Left cardiac atrium (tissue), 4 donors: Measurements from ENCODE around the gene CDON. TPM values are rescaled to one million over a fixed set of nuclear protein-coding genes. Genes with fewer than 3 reads are reported as not detected.

Experiments
- ATAC-seq, 2 donors: fragments of 200-7000 bp; cut with Tn5 transposase; one replicate each; pipeline ENCODE4 v1.9.1; 2020; ENCODE audit warnings: mild to moderate bottlenecking in 2 of 2, moderate library complexity in 2 of 2
- DNase-seq: peaks from one replicate; pipeline ENCODE4 v3.0.0-alpha.2; 2020
- intact Hi-C, 2 donors: fragments of 100-400 bp; cut with DNase I; formaldehyde crosslinking; loops; one replicate each; pipeline versions ENCODE4 v1.14.1 to v1.15.1; 2022 to 2023
- total RNA-seq, 2 donors: library from RNA; stranded (reverse); fragmentation: NEBNext Ultra II Directional; extraction: Animal tissue kit (Norgen Biotek cat#: 25700); gene quantifications; one replicate each; pipeline ENCODE4 v1.2.1, GENCODE V29; 2021
- donor health status: DM: no; HTN: yes; CAD: no.
- donor health status: DM: no; HTN: yes; CAD: no; lungs with severe emphysema.
- donor health status: DM: yes; HTN: yes; CAD: no.
- donor health status: Dilated cardiomyopathy.

CDON gene
- total RNA-seq, 2 donors from 2014 or later: 13.6 to 30.0 TPM

DNA sequence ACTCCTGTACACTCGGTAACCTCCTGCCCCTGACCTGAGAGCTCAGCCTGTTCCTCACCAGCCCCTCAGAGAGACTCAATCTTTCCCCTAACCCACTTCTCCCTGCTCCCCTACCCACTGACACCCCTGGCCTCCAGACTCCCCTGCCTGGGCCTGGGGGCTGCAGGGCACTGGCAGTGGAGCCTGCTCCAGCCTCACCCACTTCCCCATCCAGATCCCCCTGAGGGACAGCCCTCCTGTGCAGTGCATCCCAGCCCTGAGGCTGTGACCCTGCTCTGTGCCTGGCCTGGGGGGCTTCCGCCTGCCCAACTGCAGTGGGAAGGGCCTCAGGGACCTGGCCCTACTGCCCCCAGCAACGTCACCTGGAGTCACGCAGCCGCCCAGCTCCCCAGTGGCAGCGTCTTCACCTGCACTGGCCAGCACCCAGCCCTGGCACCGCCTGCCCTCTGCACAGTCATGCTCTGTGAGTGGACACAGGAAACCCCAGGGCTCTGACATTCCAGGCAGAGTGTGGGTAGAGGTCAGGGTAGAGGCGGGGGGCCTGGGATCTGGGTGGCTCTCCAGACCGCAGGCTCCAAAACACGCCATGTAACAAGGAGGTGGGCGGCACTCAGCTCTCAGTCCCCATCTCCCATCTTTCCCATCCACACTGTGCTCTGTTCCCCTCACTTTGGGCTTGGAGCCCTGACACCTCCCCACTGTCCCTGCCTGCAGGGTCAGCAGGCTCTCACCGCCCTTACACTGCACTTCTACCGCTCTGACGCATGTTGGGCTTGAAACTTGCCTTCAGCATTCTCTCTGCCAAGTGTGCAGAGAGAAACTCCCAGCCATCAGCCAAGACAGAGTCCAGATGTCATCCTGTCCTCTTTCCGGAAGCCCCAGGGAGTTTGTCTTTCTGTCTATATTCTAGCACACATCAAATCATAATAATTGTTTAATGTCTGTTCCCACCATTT is 111.7 kb downstream of the CDON start:
- intact Hi-C loops: no loop called here
- ATAC-seq (peak; percentile 75 to 91), DNase-seq (peak; percentile 78)

DNA sequence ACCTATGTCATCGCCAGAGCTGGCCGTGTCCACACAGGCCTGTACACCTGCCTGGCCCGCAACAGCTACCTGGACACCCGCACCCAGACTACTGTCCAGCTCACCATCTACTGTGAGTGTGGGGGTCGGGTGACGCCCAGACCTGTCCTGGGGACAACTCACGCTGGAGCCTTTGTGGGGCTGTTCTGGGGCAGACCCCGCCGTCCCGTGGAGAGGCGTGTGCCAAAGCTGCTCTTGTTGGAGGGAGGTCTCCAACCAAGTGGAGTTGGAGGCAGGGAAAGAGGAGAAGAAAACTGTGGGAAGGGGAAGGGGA is 112.5 kb downstream of the CDON start:
- no peak for DNase-seq
- no peak for ATAC-seq
- intact Hi-C loops: no loop called here

DNA sequence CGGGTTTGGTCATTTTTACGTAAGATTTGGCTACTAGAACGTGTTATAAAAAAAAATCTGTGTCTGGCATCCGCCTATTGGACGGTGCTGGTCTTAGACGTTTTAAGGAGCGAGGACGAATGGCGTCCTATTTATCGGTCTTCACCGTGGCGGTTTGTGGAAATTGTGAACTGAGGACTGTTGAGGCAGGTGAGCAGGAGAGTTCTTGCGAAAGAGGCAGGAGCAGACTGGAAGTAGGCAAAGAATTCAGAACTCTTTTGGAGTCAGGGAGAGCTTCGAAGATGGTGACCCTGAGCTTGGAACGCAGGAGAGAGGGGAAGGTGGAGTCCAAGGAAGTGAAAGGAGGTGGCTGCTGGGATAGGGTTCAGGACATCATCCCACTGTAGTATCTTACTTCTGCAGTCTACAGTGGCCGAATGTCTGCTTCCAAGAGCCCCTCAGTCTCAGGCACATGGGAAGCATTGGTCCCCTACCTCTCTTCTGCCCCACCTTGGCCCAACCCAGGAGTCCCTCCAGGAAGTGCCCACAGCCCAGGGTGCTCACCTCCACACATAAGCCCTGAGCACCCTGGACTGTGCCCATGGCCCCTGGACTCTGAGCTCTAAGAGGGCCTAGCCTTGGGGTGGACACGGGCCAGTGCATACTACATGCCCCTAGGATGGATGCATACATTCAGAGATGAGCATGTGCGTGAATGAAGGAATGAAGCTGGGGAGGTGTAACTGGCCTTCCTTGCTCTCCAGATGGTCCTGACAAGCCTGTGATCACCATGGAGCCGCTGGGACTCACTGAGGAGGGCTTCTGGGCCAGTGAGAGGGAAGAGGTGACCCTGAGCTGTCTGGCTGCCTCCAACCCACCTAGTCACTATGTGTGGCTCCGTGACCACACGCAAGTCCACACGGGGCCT is 113.1 kb downstream of the CDON start:
- ATAC-seq (no peak), DNase-seq (no peak)
- intact Hi-C loops: no loop called here

DNA sequence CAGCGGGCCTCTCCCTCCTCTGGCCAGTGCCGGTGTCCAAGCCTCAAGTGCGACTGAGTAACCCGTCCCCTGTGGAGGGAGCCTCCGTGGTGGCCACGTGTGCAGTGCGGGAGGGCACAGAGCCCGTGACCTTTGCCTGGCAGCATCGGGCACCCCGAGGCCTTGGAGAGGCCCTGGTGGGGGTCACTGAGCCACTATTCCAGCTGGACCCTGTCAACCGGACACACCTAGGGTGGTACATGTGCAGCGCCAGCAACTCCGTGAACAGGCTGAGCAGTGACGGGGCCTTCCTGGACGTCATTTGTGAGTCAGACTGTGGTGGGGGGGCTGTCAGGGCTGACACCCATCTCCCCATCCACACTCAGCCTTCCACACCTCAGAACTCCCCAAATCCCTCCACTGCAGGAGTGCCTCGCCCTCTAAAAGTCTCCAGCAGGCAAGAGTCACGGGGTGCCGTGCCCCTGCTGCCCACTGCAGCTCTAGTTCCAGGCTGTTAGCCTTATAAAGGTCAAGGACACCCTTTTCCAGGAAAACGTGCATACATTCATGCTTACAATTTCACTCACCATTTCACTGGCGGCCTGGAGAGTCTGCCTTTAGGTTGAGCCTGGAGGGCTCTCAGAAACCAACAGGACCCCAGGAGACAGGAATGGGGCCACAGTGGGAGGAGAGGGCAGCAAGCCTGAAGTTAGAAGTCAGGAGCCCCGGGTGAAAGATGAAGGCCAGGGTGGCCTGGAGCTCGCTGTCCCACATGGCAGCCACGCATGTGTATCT is 114.2 kb downstream of the CDON start:
- intact Hi-C loops: no loop called here
- DNase-seq: no peak
- ATAC-seq: no peak

DNA sequence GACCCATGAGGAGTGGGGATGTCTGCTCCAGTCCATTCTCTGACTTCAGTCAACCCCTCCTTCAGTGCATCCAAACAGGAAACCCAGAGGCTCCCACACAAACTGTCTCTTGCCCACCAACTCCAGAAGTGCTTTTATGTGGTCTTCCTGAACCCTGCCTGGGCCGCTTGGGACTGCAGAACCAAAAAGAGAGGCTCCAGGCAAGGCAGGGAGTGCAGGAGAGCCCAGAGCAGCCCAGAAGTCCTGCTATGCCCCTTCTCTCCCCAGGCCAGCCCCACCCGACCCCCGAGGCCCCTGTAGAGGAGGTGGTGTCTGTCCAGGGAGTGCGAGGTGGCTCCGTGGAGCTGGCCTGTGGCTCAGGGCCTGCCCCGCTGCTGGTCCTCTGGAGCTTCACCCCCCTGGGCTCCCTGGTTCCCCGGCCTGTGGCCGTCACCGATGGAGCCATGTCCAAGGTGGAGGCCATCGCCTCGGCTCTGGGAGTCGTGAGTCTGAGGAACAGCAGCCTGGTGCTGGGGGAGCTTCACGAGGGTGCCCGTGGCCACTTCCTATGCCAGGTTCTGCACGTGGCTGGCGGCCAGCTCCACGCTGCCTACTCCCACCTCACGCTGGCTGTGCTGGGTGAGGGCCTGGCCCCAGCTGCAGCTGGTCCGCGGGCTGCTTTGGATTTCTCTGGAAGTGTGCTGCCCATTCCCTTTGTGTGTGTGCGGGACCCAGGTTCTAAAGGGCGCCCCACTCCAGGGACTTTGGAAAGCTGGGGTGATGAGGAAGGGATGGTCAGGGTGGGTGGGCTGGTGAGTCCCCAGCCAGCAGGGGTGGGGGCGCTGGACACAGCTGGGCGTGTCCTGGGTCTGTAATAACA is 115.0 kb downstream of the CDON start:
- intact Hi-C loops: no loop called here
- ATAC-seq (no peak), DNase-seq (no peak)

DNA sequence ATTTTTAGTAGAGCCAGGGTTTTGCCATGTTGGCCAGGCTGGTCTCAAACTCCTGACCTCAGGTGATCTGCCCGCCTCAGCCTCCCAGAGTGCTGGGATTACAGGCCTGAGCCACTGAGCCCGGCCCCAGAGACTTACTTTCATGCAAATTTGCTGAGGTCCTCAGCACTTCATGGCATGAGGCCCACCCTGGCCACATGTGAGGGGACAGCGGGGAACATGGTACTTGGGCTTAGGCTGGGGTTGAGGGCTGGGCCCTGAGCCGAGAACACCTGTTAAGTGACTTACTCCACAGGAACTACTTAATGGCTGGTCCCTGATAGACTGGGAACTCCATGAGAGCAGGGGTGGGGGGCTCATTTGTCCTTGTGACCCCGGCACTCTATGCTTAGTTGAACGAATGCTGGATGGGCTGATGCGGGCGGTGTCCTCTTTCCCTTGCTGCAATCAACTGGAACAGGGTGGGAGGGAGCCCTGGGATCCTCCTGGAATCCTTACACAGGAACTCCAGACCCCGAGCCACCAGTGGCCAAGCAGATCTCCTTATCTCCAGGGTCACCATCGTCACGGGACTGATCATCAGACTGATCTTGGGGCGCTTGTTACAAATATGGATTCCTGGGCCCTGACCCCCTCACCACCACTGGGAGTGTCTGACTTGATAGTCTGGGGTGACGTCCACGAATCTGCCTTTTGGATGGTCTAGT is 115.8 kb downstream of the CDON start:
- intact Hi-C loops: no loop called here
- DNase-seq (no peak), ATAC-seq (no peak)

DNA sequence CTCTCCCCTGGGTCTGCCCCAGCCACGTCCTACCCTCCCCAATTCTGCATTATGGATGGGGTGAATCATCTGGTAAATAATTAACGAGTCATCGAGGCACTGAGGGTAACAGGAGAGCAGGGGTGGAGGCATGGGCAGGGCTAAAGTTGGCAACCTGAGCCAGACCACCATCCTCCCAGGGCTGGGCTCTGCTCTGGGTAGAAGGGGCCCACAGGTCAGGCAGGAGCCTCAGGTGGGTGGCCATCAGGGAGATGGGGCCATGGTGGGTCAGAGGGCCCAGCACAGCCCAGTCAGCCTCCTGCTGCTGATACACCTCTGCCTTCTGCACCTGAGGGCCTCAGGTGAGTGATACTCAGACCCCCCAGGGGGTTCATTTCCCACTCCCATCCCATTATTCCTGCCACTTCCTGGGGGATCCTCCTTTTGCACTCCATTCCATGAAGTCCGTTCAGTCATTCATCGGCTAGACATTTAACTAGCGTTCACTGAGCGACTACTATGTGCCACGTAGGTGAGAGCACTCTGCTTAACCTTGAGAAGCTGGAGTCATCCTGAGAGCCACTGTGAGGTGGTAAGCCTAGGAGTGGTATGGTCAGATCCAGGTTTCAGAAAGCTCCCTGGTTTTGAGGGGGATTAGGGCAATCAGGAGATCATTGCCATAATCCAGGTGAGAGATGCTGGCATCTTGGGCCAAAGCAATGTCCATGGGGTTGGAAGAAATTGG is 116.7 kb downstream of the CDON start, which contains the start of gene VSIG10L2:
TSS of gene VSIG10L2 (plus strand) at position 248 of the 724 bp plus-strand sequence. CDS start at position 260, 12 bp downstream.
- ATAC-seq (no peak), DNase-seq (no peak)
- intact Hi-C loops: no loop called here

DNA sequence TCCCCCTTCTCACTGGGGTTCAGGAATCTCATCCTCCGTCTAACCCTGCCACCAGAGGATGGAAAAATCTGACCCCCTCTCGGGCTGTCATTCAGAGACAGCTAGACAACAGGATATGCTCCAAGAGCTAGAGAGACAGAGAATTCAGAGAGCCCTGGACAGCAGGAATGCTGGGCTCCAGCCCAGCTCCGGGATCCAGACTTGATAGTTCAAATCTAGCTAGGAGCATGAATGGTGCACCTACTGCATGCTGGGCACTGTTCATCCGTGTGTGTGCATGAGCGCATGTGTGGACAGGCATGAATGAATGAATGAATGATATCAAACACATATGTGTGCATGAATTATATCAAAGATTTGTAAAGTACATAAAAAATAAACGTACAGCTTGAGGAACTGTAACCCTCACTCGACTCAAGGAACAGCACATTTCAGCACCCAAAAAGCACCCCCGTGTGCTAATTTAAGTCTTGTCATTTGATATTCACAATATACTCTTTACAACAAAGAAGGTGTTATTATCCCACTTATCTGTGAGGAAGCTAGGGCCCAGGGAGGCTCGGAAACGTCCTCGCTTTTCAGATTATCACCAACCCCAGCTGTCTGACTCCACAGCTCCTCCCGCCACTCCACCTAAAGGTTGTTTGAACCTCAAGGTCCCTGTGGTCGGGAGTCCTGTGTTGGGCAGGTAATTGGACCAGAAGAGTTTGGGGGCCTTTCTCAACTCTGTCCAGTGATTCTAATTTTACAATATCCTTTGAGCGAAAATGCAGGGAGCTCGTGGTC is 117.5 kb downstream of the CDON start:
- no peak for ATAC-seq
- DNase-seq: no peak
- intact Hi-C loops: no loop called here

DNA sequence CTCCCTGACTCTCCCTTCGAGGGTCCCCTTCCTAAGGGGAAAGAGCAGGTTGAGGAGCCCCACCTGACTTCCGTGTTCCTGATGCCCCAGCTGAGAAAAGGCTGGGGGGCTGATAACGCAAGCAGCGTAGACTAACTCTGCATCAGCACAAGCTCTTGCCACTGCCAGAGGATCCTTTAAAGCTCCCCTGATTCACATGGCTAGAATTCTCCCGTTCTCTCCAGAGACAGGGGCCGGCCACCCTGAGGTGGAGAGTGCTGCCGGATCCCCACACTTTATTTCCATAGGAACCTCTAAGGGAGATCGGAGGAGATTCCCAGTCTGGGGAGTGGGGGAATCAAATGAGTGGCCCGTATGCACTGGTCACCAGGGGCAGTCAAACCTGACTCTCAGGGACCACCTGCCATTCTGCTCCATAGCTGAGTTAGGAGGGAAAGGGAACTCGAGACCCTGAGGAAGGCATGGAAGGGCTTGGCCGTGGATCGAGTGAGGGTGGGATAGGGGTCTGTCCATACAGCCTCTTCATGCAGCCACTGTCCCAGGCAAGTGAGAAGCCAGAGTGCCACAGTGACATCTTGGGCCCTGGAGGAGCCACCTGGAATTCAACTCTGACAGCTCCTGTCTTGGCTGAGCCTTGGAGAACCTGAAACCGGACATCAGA is 118.2 kb downstream of the CDON start:
- intact Hi-C loops: loop anchor here in 1 of 2 donors (5.0 kb wide), 1 partner anchor 248 kb away; no protein-coding TSS in a partner anchor
- ATAC-seq: no peak

DNA sequence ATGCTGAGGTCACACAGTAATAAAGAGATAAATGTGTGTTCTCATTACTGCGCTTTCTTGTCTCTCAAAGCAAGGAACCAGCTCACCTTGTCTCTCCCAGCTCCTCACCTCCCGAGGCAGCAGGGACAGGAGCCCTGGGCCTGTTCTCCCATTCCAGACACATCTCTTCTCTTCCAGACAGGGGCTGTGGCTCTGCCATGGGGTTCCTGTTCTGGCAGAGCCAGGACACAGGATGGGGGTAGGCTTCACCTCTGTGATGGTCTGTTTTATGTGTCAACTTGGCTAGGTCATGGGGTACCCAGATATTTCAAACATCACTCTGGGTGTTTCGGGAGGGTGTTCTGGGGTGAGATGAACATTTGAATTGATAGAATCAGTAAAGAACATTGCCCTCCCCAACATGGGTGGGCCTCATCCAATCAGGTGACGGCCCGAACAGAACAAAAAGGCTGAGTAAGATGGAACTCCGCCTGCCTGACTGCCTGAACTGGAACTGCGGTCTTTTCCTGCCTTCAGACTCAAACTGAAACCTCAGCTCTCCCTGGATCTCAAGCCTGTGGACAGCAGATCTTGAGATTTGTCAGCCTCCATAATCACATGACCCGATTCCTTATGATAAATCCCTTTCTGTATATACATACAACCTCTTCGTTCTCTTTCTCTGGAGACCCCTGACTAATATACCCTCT is 118.9 kb downstream of the CDON start:
- ATAC-seq: no peak
- intact Hi-C loops: loop anchor here in 1 of 2 donors (5.0 kb wide), 1 partner anchor 248 kb away; no protein-coding TSS in a partner anchor

More for the DNA sequence above, 118.2 kb downstream of the CDON start:
- no peak for DNase-seq

DNA sequence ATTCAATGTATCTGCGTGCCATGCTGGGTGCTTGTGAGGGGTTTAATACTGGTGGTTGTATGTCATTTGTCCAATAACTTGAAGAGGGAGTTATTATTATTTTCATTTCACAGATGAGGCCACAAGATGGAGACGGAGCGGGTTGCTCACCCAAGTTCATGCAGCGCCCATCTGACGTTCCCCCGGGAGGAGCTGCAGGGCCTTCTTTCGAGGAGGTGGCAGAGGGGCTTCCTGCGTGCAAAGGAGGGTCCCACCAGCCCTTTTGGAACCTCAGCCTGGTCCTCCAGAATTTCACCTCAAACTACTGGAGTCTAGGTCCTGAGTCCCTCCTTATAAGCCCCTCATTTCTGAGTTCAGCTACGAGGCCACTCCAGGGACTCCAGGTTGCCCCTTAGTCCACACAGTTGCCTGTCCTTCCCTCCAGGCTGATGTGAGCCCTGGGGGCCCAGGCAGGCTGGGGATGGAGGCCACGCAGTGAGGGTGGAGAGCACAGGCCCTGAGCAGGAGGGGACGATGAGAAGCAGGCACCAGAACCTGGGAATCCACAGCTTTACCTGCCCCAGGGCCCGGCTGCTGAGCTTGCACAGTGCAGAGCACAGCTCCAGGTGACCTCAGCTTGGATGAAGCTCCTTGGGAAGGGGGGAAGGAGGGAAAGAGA is 119.8 kb downstream of the CDON start:
- intact Hi-C loops: loop anchor here in 1 of 2 donors (5.0 kb wide), 1 partner anchor 249 kb away; no protein-coding TSS in a partner anchor
- DNase-seq: no peak
- no peak for ATAC-seq

More for the DNA sequence above, 118.9 kb downstream of the CDON start:
- no peak for DNase-seq

DNA sequence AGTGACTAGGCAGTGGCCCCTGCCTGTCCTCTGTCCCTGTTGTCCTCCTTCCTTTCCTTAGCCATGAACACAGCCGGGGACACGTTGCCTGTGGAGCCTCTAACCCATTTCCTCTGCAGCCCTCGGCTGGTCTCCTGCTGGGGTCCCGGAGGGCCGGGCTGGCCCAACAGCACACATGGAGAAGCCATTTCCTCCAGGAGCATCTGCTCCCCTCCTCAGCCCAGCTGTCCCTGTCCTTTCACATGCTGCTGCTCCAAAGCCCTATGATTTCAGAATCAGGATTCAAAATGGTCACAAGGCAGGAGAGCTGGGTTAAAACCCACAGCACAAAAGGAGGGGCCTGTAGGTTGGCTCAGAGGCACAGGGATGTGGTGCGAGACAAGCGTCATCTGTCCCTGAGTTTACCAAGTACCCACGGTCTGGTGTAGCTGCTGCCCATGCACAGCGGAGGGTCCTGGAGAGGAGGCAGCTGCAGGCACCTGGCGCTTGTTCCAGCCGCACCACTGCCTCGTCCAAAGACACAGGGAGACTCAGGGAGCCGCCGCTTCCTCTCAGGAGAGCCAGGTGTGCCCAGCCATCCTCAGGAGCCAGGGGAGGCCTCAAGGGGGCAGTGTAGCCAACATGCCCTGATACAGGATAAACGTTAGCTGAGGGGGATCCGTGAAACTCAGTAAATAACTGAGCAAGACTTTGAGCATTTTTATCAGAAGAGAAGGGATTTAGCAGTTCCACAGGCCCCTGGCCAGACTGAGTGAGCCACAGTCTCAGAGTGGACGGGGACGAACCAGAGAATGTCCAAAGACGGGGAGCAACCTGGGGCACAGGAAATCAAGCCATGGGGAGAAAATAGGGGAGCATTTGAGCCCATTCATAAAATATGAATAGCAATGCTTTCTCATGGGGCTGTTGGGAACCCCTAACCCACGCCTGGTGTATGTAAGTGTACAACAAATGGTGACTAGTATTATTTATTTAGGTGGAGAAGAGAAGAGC is 120.8 kb downstream of the CDON start:
- ATAC-seq (peak; percentile 58 to 62), DNase-seq (peak; percentile 58)
- intact Hi-C loops: loop anchor here in 1 of 2 donors (5.0 kb wide), 1 partner anchor 250 kb away; no protein-coding TSS in a partner anchor

DNA sequence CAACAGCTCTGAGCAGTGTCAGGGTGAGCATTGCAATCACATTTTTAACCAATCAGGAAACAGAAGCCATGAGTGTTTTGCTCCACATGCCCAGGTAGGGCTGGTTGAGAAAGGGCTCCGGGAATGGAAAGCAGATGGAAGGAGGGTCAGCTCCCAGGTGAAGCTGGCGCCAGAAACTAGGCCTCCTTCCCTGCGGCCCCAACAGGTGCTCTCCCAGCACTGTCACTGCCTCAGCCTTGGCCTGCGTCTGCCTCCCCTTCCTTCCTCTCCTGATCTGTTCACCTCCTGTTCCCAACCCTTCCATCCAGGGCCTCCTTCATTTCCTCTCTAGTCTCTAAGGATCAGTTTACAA is 121.4 kb downstream of the CDON start:
- no peak for DNase-seq
- no peak for ATAC-seq
- intact Hi-C loops: loop anchor here in 1 of 2 donors (5.0 kb wide), 1 partner anchor 251 kb away; no protein-coding TSS in a partner anchor
